ENCODE data around the gene MTG2.

GRCh38 chr20:62195736-62196135, 12.9 kb downstream of the MTG2 start:
- no peak for TF ChIP-seq CTCF (IDR thresholded peaks at IDR 0.05; ENCODE audit: low read depth, low read length, missing input control)
- TF ChIP-seq TAF1 (conservative IDR thresholded peaks at IDR 0.05): no peak
- TF ChIP-seq ATF3 (IDR thresholded peaks at IDR 0.05): no peak
- TF ChIP-seq GABPA (IDR thresholded peaks at IDR 0.05 in 1 of 2, conservative IDR thresholded peaks at IDR 0.05 in 1 of 2): no peak

Data from liver (tissue), 3 donors.